ENCODE measurements around the gene ZNF519.

Gene ZNF519

DNA sequence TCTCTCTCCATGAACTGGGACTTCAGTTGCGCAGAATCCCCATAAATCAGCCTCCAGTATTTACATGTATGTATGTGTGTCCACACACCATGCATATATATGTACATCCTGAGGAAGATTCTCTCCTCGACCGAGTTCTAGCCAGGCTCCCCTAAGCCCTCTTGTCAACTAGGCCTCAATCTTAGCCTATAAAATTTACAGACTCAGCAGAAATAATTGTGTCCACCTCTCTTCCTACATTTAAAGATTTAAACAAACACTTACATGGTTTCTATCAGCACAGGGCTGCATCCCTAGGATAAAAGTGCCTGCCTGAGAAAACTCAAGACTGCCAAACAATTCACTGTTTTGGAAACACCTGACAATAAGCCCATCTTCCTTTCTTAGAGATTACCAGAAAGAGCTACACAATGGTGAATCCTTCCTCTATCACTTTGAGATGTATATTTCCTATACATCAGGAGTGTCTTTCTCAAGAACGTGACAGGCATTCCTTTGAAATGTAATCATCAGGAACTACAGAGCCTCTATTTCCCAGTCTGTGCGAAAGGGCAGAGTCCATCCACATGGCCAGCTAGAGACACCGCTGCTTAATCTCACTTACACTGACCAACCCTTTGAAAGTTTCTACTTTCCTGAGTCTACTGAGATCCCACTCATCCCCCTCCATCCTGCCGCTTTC lies 39.5 kb downstream of the ZNF519 start:
- DNase-seq = no peak

GRCh38 chr18:14089781-14090180 lies 42.5 kb downstream of the ZNF519 start:
- no peak for DNase-seq

GRCh38 chr18:14089191-14089590 lies 43.0 kb downstream of the ZNF519 start:
- DNase-seq = no peak

- peak; percentile 4 for DNase-seq
Measured at GRCh38 chr18:14086458-14087231, 45.6 kb downstream of the ZNF519 start.

DNA sequence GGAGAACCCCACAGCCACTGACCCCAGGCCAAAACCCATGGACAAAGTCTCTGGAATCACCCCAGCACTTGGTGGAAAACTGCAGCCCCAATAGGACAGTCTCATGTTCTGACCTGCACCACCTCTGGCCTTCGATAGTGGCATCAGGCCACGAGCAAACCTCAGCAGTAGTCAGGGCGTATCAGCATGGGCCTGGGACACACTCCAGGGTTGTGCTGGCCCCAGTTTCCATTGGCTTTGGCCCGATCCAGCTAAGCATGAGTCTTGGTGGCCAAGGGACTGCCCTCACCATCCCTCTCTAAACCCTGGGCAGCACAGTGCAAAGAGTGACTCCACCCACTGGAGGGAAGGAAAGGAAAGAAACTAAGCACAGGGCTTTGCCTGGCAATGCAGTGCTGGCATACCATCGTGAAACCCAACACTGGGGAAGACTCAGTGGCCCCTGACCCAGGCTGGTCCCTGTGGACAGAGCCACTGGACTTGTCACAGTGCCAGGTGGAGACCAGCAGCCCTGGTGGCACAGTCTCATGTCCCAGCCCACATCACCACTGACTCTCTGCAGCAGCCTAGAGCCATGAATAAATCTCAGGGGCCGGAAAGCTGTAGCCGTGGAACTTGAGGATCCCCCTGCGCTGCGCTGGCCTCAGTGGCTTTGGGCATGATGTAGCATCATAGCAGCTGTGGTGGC lies 46.3 kb downstream of the ZNF519 start:
- no peak for DNase-seq

- no peak for DNase-seq
Measured at GRCh38 chr18:14075196-14075595, 57.0 kb downstream of the ZNF519 start.

DNA sequence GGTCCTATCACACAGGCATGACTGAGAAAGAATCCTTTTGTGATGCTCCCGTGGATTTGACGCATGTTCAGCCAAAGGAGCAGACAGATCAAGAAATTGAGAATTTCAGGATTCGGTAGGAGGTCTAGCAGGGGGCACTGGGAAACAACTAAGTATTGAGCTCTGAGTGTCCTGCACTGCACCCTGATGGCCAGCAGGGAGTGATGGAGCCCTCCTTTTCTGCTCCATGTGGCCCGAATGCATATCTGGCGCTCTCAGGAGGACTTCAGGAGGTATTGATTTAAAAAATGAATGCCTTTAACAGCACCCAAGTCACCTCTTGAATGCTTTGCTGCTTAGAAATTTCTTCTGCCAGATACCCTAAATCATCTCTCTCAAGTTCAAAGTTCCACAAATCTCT lies 58.0 kb downstream of the ZNF519 start:
- no peak for DNase-seq

- no peak for DNase-seq
Measured at GRCh38 chr18:14053661-14054060, 78.6 kb downstream of the ZNF519 start.
